Smooth muscle cell (in vitro differentiated cells): ENCODE results near the gene PCDH9. TPM values are rescaled to one million over a fixed set of nuclear protein-coding genes. Genes with fewer than 3 reads are reported as not detected.

Source experiments
- DNase-seq: peaks from one replicate; lab custom pipeline; 2025; ENCODE audit not compliant: unreplicated experiment; lab: John Stamatoyannopoulos, UW
- H2AFZ ChIP-seq: fragments of 200-600 bp; sonication (generic); 2 replicates; pipeline ENCODE4 v1.6.0; 2016; ENCODE audit warnings: antibody characterized with exemption, low read depth, mild to moderate bottlenecking
- H3F3A ChIP-seq: fragments of 200-600 bp; sonication (generic); 2 replicates; pipeline ENCODE4 v1.6.0; 2017; ENCODE audit warnings: antibody characterized with exemption, low read depth
- H3K27ac ChIP-seq: fragments of 200-600 bp; sonication (generic); 2 replicates; pipeline ENCODE4 v1.5.1; 2016; ENCODE audit warnings: low read depth, mild to moderate bottlenecking
- H3K27me3 ChIP-seq: fragments of 200-600 bp; sonication (generic); 2 replicates; pipeline ENCODE4 v1.6.1; 2016; ENCODE audit warnings: low read depth, mild to moderate bottlenecking
- H3K36me3 ChIP-seq: fragments of 200-600 bp; sonication (generic); 2 replicates; pipeline ENCODE4 v1.5.1; 2016; ENCODE audit warnings: low read depth
- H3K4me1 ChIP-seq: fragments of 200-600 bp; sonication (generic); 2 replicates; pipeline ENCODE4 v1.5.1; 2016; ENCODE audit warnings: low read depth
- H3K4me2 ChIP-seq: fragments of 200-600 bp; sonication (generic); 2 replicates; pipeline ENCODE4 v1.6.0; 2016; ENCODE audit warnings: mild to moderate bottlenecking
- H3K4me3 ChIP-seq: fragments of 200-600 bp; sonication (generic); 2 replicates; pipeline ENCODE4 v1.5.1; 2016; ENCODE audit warnings: mild to moderate bottlenecking
- H3K79me2 ChIP-seq: fragments of 200-600 bp; sonication (generic); 2 replicates; pipeline ENCODE4 v1.6.0; 2016; ENCODE audit warnings: low read depth, mild to moderate bottlenecking
- H3K9ac ChIP-seq: fragments of 200-600 bp; sonication (generic); 2 replicates; pipeline ENCODE4 v1.6.0; 2016; ENCODE audit warnings: low read depth
- H3K9me3 ChIP-seq: fragments of 200-600 bp; sonication (generic); replicated peaks from 2 replicates; pipeline ENCODE4 v1.5.1; 2016; ENCODE audit warnings: low read depth
- H4K20me1 ChIP-seq: fragments of 200-600 bp; sonication (generic); 2 replicates; pipeline ENCODE4 v1.6.0; 2016; ENCODE audit warnings: low read depth
- CTCF ChIP-seq: fragments of 200-600 bp; sonication (generic); IDR thresholded peaks from 2 replicates; pipeline ENCODE4 v1.5.1; 2017; ENCODE audit warnings: borderline replicate concordance, mild to moderate bottlenecking, antibody characterized with exemption; ENCODE audit not compliant: insufficient read depth, poor library complexity, severe bottlenecking
- WGBS: methylation state at CpG from one replicate; pipeline ENCODE4 v1.1.7; 2016; ENCODE audit warnings: low lambda C conversion rate; 5-methylcytosine and 5-hydroxymethylcytosine counted together
- polyA plus RNA-seq: library from polyadenylated mRNA; unstranded; fragments of >200 nt; fragmentation: Nextera tagmentation; extraction: Ambion mirVana; gene quantifications from 2 replicates; pipeline ENCODE4 v1.2.1, GENCODE V29; 2016
- total RNA-seq: library from RNA; depleted of rRNA; stranded (reverse); fragments of >200 nt; gene quantifications from 2 replicates; pipeline ENCODE4 v1.2.3, GENCODE V29; 2014

Gene PCDH9
- total and polyA plus RNA-seq, 2 experiments from 2014 or later = 0.65 to 1.9 TPM

- no peaks in the 10 kb centered on the region for H3K27me3 ChIP-seq
- H3K4me2 ChIP-seq = no peak overlapping the region
- H3K27ac ChIP-seq = no peak overlapping the region
- H3K36me3 ChIP-seq = no peaks in the 10 kb centered on the region
- H3K4me1 ChIP-seq = no peaks in the 10 kb centered on the region
- H3K9me3 ChIP-seq = no peaks in the 10 kb centered on the region
- TF ChIP-seq CTCF = no peak
- H4K20me1 ChIP-seq = no peaks in the 10 kb centered on the region
- H2AFZ ChIP-seq = no peak overlapping the region
- WGBS = 96% methylated on average over 6 of the region's 6 CpGs
- no peak for DNase-seq
- H3F3A ChIP-seq = no peaks in the 10 kb centered on the region
- no peak overlapping the region for H3K9ac ChIP-seq
- H3K4me3 ChIP-seq = no peak overlapping the region
- H3K79me2 ChIP-seq = no peaks in the 10 kb centered on the region
Measured at GRCh38 chr13:66612983-66613382, 617.2 kb downstream of the PCDH9 start.

GRCh38 chr13:66586489-66586888 lies 643.6 kb downstream of the PCDH9 start:
- Histone ChIP-seq H4K20me1 (no peaks in the 10 kb centered on the region), H3K79me2 (no peaks in the 10 kb centered on the region), H2AFZ (no peak overlapping the region), H3K9me3 (no peaks in the 10 kb centered on the region), H3F3A (no peaks in the 10 kb centered on the region), H3K36me3 (no peaks in the 10 kb centered on the region), H3K4me3 (no peak overlapping the region), H3K27ac (no peak overlapping the region), H3K4me1 (no peaks in the 10 kb centered on the region), H3K4me2 (no peak overlapping the region), H3K27me3 (no peaks in the 10 kb centered on the region), H3K9ac (no peak overlapping the region)
- no peak for TF ChIP-seq CTCF
- no peak for DNase-seq
- 62% methylated on average over 3 of the region's 3 CpGs for WGBS

GRCh38 chr13:66585669-66586203 lies 644.4 kb downstream of the PCDH9 start:
- Histone ChIP-seq H3K9ac (no peak overlapping the region), H2AFZ (no peak overlapping the region), H3K36me3 (no peaks in the 10 kb centered on the region), H3K27me3 (no peaks in the 10 kb centered on the region), H3K27ac (no peak overlapping the region), H3F3A (no peaks in the 10 kb centered on the region), H3K4me3 (no peak overlapping the region), H3K4me1 (no peaks in the 10 kb centered on the region), H3K79me2 (no peaks in the 10 kb centered on the region), H4K20me1 (no peaks in the 10 kb centered on the region), H3K9me3 (no peaks in the 10 kb centered on the region), H3K4me2 (peak overlapping the region; percentile 25)
- no peak for DNase-seq
- 85% methylated on average over 1 of the region's 1 CpG for WGBS
- no peak for TF ChIP-seq CTCF

- Histone ChIP-seq H2AFZ (no peak overlapping the region), H4K20me1 (no peaks in the 10 kb centered on the region), H3K27me3 (no peaks in the 10 kb centered on the region), H3F3A (no peaks in the 10 kb centered on the region), H3K4me2 (no peak overlapping the region), H3K36me3 (no peaks in the 10 kb centered on the region), H3K27ac (no peak overlapping the region), H3K4me3 (no peak overlapping the region), H3K9ac (no peak overlapping the region), H3K79me2 (no peaks in the 10 kb centered on the region), H3K9me3 (no peaks in the 10 kb centered on the region), H3K4me1 (no peaks in the 10 kb centered on the region)
- WGBS = 90% methylated on average over 2 of the region's 2 CpGs
- no peak for DNase-seq
- TF ChIP-seq CTCF = no peak
Measured at GRCh38 chr13:66581675-66582074, 648.5 kb downstream of the PCDH9 start.
